Activated CD4-positive, alpha-beta T cell treated with anti-CD3 and anti-CD28 coated beads, Interleukin-2, amount 50 U/mL, for 1 hour (primary cell): ENCODE measurements around the gene LAG3.

ENCODE experiments used
- DNase-seq: peaks from one replicate; pipeline ENCODE4 v3.0.0-alpha.2; 2020

Gene LAG3

DNA sequence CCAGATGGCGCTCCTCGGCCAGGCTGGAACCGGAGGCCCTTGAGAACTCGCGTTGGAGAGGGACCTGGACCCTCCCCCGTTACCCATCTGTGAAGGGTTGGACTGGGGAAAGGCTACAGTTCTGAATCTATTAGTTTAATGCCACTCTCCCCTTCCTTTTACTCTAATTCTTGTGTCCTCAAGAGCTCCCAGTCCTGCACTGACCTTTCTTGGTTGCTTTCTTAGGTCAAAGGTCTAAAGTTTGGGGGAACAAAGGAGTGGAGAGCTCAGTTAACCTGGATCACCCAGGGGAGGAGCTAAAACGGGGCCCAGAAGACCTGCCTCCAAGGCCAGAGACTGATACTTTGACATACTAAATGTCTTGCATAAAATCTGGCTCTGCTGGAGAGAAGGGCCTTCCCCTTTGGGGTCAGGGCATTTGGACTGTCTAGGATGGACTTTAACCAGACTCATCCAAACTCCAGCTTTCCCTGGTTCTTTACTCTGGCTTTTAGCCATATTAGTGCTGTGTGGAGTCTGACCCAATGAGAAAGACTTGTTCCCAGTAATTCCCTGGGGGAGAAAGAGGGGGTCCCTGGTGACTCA lies 18.5 kb upstream of the LAG3 start:
- DNase-seq = no peak

DNA sequence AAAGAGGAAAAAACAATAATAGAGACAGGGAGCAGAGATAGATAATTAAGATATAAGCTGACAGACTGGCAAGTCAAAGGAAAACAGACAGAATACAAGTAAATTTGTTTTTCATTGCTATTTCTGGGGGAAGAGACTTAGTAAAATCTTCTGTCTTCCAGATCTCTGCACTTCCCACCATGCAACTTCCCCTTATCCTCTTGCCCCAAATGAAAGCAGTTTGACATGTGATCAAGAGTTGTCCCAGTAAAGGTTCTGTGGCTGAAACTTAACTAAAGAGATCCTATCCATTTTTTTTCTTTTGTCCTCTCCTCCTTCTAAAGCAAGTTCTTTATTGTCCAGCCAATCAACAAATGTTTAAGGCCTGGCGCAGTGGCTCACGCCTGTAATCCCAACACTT lies 17.9 kb upstream of the LAG3 start:
- DNase-seq = no peak

DNA sequence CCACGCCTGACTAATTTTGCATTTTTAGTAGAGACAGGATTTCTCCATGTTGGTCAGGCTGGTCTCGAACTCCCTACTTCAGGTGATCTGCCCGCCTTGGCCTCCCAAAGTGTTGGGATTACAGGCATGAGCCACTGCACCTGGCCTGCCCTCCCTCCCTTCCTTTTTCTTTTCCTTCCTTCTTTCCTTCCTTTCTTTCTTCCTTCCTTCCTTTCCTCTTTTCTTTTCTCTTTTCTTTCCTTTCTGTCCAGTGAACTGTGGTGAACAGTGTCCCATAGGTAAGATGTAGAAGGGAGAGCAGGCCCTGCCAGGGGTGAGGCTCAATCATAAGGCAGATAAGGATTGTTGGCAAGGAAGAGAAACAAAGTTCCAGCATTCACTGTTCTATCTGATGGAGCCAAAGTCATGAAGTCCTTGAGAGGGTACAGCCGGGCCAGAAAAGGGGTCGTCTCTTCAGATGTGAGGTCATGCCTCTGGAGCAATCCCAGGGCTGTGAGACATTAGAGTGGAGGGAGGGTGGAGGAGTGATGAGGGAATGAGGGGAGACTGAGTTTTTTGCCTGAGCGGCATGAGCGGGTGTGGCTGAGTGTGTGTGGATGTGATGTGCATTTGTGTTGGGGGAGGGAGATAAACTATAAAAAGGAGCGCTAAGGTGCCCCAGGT lies 15.2 kb upstream of the LAG3 start:
- no peak for DNase-seq

DNA sequence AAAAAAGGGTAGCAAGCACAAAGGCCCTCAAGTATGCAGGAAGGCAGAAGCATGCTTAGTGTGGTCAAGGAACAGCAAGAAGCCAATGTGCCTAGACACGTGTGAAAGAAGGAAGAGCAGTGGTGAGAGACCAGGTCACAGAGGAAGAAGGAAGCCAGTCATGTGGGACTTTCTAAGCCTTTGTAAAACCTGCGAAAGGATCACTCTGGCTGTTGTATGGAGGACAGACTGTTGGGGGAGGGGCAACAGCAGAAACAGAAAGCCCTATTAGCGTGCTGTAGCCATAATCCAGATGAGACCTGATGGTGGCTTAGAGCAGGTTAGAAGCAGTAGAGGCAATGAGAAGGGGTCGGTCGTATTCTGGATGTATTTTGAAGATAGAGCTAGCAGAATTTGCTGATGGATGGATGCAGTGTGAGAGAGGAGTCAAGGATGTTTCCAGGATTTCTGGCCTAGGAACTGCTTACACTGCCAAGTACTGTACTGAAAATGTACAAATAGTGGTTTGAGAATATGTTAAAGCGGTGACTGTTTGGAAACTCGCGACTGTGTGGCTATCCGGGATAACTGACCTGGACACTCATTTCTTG lies 13.7 kb upstream of the LAG3 start:
- no peak for DNase-seq

DNA sequence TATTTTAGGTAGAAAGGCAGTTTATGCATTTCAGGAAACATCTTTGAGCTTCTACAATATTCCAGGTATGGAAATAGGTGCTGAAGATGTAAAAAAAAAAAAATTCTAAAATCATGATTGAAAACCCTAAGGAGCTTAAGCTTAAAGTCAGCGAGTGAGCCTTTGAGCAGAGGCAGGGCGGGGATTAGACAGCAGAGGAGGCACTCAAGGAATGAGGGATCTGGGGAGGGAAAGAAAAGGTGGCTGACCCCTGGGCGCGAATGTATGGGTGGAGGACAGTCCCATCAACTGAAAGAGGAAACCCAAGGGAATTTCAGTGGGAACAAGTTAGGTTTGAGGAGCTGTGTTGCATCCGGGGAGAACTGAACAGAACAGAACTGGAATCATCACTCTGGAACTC lies 12.6 kb upstream of the LAG3 start:
- no peak for DNase-seq

DNA sequence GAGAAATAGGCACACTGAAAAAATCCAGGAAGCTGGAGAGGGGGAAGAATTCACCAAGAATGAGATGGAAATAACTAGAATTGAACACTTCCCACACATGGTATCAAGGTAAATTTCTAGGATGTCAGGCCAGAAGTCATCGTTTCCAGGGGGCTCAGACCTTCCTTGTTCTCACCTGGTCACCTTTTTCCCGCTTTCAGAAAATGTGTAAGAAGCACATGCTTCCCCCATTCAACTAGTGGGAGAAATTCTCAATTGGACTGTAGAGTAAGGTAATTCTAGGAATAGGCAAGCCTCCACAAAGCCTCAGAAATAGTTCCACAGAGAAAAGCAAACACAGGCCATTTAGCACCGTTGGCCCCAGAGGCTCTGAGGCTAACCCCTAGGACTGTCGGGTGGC lies 8.9 kb upstream of the LAG3 start:
- no peak for DNase-seq

DNA sequence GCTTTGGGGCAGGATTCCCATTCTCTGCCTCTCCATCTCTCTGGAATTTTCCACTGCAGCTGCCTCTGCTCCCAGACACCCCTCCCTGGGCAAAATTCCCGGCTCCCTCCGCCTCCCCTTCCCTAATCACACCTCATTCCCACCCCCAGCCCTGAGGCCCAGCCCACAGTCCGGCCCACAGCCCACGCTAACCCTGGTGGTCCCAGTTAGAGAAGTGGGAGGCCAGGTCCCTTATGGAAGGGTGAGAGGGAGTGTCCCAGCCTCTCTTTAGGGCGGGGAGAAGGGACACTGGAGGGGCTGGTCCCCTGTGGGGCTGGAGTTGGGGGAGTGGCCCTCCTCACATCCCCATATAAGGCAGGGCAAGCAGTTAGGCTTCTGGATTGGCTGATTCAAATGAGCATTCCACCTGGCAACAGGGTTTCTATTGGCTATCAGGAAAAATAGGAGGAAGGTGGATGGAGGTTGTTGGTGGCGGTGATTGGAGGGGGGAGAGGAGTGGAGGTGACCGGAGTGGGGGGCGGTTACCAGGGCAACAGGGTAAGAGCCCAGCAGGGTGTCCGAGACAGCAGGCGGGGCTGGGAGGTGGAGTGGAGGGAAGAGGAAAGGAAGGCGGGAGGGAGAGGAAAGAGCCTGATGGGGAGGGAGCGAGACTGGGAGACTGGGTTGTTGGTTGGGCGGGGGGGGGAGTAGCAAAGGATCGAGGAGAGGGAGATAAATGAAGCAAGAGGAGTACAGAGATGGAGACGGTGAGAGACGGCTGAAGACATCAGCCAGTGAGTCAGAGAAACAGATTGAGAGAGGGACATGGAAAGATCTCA lies 8.1 kb upstream of the LAG3 start:
- peak; percentile 30 for DNase-seq

DNA sequence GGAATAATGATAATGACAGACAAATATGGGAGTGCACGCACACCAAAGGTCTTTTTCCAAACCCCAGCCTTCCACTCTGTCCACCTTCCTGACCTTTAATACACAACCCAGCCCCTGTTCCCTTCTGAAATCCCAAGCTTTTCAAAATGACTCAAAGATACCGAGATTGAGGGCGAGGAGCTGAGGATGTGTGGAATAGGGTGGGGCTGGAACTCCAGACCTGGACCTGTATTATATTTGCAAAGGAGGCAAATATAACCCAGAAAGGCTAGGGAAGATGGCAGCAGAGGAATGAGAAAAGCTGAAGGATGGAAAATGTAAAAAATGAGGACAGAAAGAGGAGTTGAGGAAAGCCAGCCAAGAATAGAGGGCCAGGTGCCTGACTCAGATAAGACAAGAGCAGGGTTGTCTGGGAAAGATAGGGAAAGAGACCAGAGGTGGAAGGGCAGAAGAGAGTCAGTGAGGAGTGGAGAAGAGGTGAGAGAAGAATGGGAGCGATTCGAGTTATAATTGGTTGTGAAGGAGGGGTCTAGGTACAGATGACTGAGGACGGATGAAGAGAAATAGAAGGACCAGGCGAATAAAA lies 7.2 kb upstream of the LAG3 start:
- DNase-seq = no peak

DNA sequence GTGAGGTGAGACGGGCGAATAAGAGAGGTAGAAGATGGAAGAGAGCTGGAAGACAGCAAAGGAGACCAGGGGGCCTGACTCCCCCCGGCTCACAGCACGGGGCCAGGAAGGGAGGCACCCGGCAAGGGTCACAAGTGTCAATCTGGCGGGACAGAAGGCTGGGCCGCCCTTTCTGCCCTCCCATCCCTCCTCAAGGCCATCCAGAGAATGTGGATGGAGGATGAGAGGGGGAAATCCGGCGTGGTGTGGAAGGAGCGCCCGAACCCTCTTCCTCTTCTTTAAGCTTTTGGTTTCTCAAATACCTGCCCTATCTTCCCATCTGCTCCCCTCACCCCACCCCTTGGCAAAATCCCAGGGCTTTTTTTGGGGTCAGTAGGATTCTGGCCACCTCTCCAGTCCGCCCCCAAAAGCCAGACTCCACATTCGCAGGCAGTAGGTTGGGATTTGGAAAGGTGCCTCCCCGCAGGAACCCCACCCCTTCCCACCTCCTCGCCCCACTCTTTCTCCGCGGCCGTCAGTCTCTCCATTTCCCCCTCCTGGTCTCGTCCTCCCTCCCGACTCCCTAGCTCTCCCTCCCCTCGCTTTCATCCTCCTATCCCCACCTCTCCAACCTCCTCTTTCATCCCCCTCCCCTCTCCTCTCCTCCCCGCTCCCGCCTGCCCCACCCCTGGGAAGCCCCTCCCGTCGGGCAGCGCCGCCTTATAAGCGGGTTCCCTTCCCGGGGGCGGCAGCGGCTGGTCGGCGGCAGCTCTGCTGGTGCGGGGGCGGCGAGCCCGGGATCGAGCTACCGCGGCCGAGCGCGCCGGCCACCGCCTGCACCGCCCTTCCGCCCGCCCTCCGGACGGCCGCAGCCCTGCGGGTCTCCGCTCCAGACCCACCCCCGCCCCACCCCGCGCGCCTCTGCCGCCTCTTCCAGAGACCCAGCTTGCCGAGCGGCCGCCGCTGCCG lies 6.4 kb upstream of the LAG3 start, which contains the start of gene PTMS:
PTMS (plus strand) TSS at position 730 of the 948 bp plus-strand sequence. CDS start 343 bp downstream, outside the sequence.
- DNase-seq = no peak

DNA sequence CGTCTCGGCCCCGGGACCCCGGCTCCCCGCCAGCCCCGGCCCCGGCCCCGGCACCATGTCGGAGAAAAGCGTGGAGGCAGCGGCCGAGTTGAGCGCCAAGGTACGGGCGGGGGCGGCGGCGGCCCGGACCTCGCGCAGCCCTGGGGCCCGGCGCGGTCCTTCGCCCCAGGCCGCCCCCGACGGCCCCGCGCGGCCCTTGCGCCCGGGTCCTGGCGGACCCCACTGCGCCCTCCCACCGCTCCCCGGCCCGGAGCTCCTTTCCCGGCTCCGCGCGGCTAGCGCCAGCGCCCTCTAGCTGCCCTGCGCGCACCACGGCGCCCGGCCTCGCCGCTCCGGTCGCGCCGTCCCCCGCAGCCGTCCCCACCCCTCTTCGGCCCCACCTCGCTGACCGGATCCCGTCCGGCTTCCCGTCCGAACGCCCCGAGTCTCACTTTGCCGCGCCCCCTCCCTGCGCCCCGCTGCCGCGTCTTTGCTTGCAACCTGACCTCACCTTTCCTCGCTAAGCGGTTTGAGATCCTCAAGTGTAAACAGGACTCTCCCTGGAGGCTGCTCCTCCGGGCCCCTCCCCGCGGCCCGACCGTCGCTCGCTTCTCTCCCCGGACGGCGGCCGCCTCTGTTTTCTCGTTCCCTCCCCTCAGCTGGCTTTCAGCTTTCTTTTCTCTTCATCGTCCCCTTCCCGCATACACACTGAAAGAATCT lies 5.5 kb upstream of the LAG3 start:
- peak; percentile 47 for DNase-seq

DNA sequence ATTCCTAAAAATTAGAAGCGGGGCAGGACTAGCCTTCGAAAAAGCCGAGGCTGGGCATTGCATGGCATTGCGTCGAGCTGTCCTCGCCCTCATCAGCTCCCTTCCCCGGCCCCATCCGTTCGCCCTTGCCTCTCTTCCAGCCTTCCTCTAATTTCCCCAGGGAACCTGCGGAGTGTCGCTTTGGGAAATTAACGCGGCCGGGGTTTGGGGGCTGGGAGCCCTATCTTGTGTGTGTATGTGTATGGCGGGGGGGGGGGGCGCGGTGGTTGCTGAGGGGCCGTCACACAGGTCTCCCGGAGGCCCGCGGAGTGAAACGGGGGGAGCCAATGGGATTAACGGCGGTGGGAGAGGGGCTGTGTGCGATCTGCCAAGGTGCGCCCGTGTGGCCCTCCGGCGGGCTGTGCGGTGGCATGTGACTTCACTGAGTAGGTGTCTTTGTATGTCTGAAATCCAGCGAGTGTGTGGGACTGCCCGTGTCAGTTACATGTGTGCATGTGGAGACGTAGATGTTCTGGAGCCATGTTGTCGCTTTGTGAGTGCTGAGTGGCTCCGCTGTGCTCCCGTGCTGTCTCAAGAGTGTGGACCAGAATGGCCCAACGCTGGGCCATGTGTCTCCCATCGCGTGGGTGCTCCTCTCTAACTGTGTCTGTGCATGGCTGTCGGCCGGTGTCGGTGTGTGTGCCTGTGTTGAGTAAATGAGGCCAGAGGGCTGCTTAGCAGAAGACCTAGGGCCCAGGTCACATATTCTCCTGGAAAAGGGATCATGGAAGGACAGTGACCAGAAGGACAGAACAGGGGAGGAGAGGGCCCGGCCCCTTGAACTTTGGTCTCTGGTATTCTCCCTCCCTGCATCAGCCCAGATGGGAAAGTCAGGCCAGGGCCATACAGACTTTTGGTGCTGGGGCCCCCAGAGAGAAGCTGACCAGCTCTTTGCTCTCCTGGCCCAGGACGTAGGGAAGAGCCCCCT lies 4.7 kb upstream of the LAG3 start:
- DNase-seq = no peak

DNA sequence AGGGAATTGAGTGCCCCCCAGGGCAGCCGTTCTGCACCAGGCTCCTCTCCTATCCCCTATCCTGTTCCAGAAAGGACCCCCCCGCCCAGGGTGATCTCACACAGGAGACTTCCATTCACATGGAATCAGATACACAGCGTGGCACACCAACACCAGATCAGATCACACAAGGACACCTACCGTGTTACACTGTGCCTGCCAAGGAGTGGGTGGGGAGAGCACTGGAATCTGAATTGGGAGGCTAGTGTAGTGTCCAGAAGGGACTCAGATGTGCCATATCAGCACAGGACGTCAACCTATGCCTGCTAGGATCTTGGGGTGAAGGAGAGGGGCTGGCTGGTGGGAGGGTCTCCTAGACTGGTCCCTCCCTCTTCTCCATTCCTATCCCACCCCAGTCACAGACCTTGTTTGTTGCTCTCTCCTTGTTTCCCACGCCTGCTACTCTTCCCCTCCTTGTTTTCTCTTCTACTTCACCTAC lies 3.8 kb upstream of the LAG3 start:
- DNase-seq = no peak

DNA sequence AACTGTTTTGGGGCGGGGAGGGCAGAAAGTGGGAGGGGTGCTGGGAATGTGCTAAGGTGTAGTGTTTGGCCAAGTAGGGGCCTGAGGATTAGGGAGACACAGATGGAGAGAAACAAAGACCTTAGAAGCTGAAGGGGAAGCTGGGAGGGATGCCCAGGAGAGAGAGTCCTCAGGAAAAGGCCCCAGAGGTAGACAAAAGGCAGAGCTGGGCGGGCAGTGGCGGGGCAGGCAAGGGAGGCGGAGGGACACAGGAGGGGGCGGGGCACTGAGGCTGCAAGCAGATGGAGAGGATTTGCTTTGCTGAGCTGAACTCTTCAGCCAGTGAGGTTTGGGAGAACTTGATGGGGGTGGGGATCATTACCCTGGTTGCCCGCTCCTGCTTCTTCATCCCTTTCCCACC lies 3.3 kb upstream of the LAG3 start:
- no peak for DNase-seq

DNA sequence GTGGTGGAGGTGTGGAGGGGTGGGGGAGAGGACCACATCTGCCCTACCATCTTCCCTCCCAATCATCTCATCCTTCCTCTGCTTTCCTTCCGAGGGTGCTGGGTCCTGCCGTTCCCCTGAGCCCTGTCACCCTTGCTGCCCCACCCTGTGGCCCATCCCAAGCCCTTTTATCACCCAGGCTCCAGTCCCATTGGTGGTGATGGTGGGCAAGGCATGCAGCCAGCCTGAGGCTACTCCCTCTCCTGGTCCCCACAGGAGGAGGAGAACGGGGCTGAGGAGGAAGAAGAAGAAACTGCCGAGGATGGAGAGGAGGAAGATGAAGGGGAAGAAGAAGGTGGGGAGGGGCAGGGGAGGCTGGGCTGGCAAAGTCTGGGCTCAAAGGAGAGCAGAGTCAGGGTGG lies 2.7 kb upstream of the LAG3 start:
- DNase-seq = no peak

DNA sequence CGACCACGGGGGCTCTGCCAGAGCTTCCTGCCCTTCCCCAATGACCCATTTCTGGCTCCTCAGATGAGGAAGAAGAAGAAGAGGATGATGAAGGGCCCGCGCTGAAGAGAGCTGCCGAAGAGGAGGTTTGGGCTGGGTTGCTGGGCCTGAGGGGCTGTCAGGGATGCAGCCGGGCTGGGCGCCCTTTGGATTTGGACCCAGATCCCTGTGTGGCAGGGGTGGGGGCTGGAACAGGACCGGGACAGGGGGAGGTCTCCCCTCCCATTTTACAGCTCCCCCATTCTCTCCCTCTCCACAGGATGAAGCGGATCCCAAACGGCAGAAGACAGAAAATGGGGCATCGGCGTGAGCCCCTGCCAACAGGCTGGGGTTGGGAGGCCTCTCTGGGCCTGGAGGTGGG lies 2.2 kb upstream of the LAG3 start:
- no peak for DNase-seq

DNA sequence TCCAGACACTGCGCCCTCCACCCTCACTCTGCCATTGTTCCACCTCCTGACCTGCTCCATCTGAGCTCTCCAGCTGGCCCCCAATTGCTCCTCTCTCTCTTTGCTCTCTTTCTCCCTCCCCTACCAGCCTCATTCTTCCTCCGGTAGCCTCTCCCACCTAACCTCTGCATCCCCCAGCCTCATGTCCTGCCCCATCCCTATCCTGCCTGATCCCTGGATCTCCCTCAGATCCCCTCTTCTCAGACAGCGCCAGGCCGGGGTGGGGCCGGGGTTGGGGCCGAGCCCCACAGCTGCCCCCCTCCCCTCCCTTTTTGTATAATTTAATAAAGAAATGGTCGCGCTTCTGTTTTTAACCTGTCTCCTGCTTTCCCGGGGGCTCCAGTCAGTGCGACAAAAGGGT lies 1.7 kb upstream of the LAG3 start:
- DNase-seq = no peak

DNA sequence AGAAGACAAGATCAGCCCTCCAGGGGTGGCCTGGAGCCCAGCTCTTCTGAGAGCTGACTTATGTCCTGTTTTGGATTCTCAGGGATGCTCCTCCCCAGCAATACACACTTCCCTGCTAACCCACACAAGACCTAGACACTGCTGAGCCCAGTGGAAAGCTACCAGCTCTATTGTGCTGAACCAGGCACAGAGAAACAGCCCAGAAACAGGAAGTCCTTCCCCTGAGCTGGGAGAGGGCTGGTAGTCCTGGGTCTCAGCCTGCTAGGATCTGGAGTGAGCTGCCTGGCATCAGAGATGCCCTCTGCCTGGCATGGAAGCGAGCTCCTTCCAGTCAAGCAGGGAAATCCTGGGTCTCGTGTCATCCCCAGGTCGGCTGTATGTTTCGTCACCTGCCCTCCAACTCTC lies 1.2 kb upstream of the LAG3 start:
- no peak for DNase-seq

DNA sequence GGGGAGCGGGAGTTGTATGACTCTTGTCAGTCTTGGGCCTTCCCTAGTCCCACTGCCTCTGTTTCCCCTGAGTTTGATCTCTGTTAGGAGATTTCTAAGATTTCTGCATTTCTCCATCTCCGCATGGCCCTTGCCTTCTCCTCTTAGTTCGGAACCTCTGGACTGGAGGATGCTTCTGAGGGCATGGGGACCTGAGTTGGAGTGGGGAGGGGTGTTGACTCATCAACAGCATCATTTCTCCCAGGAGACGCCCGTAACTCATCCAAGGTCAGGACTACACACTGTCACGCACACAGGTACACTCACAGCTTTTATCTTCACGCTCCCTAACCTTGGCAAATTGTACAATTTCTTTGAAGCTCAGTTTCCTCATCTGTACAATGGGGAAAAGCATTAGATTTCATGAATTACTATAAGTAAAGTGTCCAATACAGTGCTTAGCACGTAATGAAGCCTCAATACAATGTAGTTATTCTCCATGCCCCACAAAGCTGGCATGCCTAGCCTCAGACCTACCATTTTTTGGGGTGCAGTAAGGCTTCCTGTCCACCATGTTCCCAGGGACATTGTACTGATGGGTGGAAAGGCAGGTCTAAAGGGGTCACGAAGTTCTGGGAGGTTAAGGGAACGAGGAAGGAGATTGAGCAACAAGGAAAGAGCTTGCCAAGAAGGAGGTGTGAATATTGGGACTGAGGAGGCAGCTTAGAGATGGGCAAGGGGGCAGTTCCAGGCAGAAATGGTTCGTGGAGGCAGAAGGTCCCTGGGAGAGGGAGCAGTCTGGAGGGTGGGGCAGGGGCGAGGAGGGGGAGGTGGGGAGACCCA lies 600 bp upstream of the LAG3 start:
- DNase-seq = no peak
